ENCODE measurements around the gene PHLDB2.

Gene PHLDB2

GRCh38 chr3:111828530-111828929 is 30.5 kb upstream of the PHLDB2 start:
- no peak overlapping the region for H3K4me3 ChIP-seq (ENCODE audit: low read depth, low read length)
- no peak for DNase-seq (ENCODE audit: low read depth)
- TF ChIP-seq, protein P1, sequence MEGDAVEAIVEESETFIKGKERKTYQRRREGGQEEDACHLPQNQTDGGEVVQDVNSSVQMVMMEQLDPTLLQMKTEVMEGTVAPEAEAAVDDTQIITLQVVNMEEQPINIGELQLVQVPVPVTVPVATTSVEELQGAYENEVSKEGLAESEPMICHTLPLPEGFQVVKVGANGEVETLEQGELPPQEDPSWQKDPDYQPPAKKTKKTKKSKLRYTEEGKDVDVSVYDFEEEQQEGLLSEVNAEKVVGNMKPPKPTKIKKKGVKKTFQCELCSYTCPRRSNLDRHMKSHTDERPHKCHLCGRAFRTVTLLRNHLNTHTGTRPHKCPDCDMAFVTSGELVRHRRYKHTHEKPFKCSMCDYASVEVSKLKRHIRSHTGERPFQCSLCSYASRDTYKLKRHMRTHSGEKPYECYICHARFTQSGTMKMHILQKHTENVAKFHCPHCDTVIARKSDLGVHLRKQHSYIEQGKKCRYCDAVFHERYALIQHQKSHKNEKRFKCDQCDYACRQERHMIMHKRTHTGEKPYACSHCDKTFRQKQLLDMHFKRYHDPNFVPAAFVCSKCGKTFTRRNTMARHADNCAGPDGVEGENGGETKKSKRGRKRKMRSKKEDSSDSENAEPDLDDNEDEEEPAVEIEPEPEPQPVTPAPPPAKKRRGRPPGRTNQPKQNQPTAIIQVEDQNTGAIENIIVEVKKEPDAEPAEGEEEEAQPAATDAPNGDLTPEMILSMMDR (IDR thresholded peaks at IDR 0.05; ENCODE audit: low read depth, low read length, missing control alignments): no peak

DNA sequence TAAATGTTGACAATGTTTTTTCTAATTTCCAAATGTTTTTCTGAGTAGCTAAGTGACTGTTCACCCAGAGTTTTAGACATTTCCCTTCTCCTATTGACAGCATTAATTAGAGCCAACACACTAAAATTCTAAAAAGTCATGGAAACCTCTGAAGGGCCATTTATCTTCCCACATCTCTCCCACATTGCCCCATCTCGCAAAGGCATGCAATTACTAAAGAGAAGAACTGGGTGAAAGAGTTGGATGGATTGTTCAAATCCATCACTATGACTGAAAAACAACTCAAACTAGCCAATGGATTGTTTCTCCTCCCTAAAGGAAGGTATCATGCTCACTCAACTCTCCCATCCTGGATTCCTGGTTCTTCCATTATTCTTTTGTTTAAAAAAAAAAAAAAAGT is 30.0 kb upstream of the PHLDB2 start:
- TF ChIP-seq, protein P1 (IDR thresholded peaks at IDR 0.05; ENCODE audit: low read depth, low read length, missing control alignments): no peak
- H3K4me3 ChIP-seq (ENCODE audit: low read depth, low read length): no peak overlapping the region
- DNase-seq (ENCODE audit: low read depth): no peak

DNA sequence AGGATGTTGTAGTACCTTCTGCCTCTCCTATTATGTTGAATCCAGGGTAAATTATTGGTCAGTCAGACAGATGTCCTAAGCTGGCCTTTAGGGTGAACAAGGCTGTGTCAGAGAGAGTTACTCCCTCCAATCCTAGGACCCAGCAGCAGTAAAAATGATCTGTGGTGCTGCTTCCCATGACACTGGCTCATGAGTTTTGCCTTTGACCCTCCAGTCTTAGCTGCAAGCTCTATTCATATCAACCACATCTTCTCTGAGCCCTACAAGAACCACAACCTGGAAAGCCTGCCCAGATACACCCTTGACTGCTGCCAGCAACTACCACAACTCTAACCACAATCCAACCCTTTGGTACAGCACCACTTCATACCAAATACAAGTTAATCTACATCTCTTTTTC is 27.2 kb upstream of the PHLDB2 start:
- TF ChIP-seq, protein P1 (IDR thresholded peaks at IDR 0.05; ENCODE audit: low read depth, low read length, missing control alignments): no peak

GRCh38 chr3:111837112-111837511 is 22.0 kb upstream of the PHLDB2 start:
- TF ChIP-seq, protein P1 (IDR thresholded peaks at IDR 0.05; ENCODE audit: low read depth, low read length, missing control alignments): no peak
- no peak overlapping the region for H3K4me3 ChIP-seq (ENCODE audit: low read depth, low read length)
- no peak for DNase-seq (ENCODE audit: low read depth)

More for the DNA sequence above, 27.2 kb upstream of the PHLDB2 start:
- no peak overlapping the region for H3K4me3 ChIP-seq (ENCODE audit: low read depth, low read length)
- no peak for DNase-seq (ENCODE audit: low read depth)

DNA sequence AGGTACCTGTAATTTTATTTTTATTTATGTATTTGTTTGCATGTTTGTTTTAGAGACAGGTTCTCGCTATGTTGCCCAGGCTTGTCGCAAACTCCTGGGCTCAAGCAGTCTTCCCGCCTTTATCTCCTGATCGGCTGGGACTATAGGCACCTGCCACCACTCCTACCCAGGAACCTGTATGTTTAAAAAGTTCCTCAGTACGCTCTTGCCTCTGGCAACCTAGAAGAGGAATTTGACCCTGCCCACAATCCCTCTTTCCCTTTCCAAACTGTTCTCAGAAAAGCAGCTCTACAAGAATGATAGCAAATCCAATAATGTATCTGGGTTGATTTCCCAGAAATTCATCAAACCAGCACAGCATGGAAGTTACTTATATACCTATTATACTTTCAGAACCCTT is 20.9 kb upstream of the PHLDB2 start:
- no peak overlapping the region for H3K4me3 ChIP-seq (ENCODE audit: low read depth, low read length)
- TF ChIP-seq, protein P1 (IDR thresholded peaks at IDR 0.05; ENCODE audit: low read depth, low read length, missing control alignments): no peak
- no peak for DNase-seq (ENCODE audit: low read depth)

DNA sequence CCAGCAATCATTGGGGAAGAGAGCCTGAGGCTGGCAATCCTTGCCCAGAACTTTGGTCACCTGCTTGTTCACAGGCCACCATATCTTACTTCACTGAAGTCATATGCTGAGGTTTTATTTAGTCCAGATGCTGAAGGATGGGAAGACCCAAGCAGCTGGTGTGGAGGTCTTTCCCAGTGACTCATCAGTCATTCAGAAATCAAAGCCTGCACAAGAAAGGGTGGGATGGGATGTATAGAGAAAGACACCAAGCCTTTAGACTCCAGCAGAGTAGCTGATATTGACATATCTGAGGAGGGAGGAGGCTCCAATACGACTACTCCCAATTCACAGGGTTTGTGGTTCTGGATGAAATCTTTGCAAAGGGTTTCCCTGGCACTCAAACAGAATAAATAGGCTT is 13.0 kb upstream of the PHLDB2 start:
- DNase-seq (ENCODE audit: low read depth): no peak

GRCh38 chr3:111846717-111847116 is 12.3 kb upstream of the PHLDB2 start:
- TF ChIP-seq, protein P1 (IDR thresholded peaks at IDR 0.05; ENCODE audit: low read depth, low read length, missing control alignments): no peak
- no peak overlapping the region for H3K4me3 ChIP-seq (ENCODE audit: low read depth, low read length)
- DNase-seq (ENCODE audit: low read depth): no peak

More for the DNA sequence above, 13.0 kb upstream of the PHLDB2 start:
- H3K4me3 ChIP-seq (ENCODE audit: low read depth, low read length): no peak overlapping the region
- TF ChIP-seq, protein P1 (IDR thresholded peaks at IDR 0.05; ENCODE audit: low read depth, low read length, missing control alignments): no peak

All from GM12864 (cell line).